C4-2B (cell line): ENCODE results near the gene SLC6A13.
"Not testable (repeated sequence)": the region's sequence is repeated elsewhere in the genome, so short reads cannot be mapped to it uniquely, and the experiment has no call there.

ENCODE experiments used
- H3K27ac ChIP-seq: fragments of 450-650 bp; 2 replicates; pipeline ENCODE4 v1.5.1; 2017
- CTCF ChIP-seq: fragments of 450-650 bp; conservative IDR thresholded peaks from 2 replicates; pipeline ENCODE4 v1.5.1; 2017; ENCODE audit warnings: mild to moderate bottlenecking
- ZFX ChIP-seq: fragments of 450-650 bp; IDR thresholded peaks from 2 replicates; pipeline ENCODE4 v1.6.1; 2017

Gene SLC6A13

GRCh38 chr12:193261-193660 is 69.4 kb downstream of the SLC6A13 start:
- TF ChIP-seq ZFX: no peak
- no peak for TF ChIP-seq CTCF

GRCh38 chr12:191541-191940 is 71.1 kb downstream of the SLC6A13 start:
- no peak overlapping the region for H3K27ac ChIP-seq
- TF ChIP-seq ZFX (no peak), CTCF (no peak)

More at GRCh38 chr12:193261-193660, 69.4 kb downstream of the SLC6A13 start:
- no peak overlapping the region for H3K27ac ChIP-seq

- H3K27ac ChIP-seq: no peak overlapping the region
- no peak for TF ChIP-seq ZFX
- TF ChIP-seq CTCF: no peak
Observed at GRCh38 chr12:190881-191280, 71.8 kb downstream of the SLC6A13 start.

- TF ChIP-seq CTCF (no peak), ZFX (no peak)
- H3K27ac ChIP-seq: no peak overlapping the region
Observed at GRCh38 chr12:189622-189962, 73.0 kb downstream of the SLC6A13 start.

GRCh38 chr12:188910-189621 is 73.6 kb downstream of the SLC6A13 start:
- no peak overlapping the region for H3K27ac ChIP-seq
- TF ChIP-seq ZFX (no peak), CTCF (peak; percentile 91)

GRCh38 chr12:187986-188909 is 74.4 kb downstream of the SLC6A13 start:
- H3K27ac ChIP-seq: not testable (repeated sequence)

GRCh38 chr12:186006-186625 is 76.5 kb downstream of the SLC6A13 start:
- TF ChIP-seq CTCF (no peak), ZFX (no peak)

More at GRCh38 chr12:186006-186625, 76.5 kb downstream of the SLC6A13 start:
- no peak overlapping the region for H3K27ac ChIP-seq
